Prostate gland (tissue), 2 donors: ENCODE results near the gene EEFSEC. TPM values are rescaled to one million over a fixed set of nuclear protein-coding genes. Genes with fewer than 3 reads are reported as not detected.
A peak's percentile ranks its signal among the peaks of the same experiment; 100 is the strongest.

Experiments used
- DNase-seq: peaks from one replicate; pipeline ENCODE4 v3.0.0-alpha.2; 2019; ENCODE audit warnings: low spot score
- H3K27ac ChIP-seq, 2 donors: fragments of 200-600 bp; sonication (generic); 2 replicates each; pipeline ENCODE4 v1.5.1; 2017 to 2019
- H3K27me3 ChIP-seq: fragments of 200-600 bp; sonication (generic); replicated peaks from 2 replicates; pipeline ENCODE4 v1.5.1; 2019; ENCODE audit not compliant: insufficient read depth
- H3K36me3 ChIP-seq, 2 donors: fragments of 200-600 bp; sonication (generic); 1 replicate in 1 of 2; 2 replicates in 1 of 2; pipeline versions ENCODE4 v1.5.1 to v1.8.1; 2017 to 2019
- H3K4me1 ChIP-seq: fragments of 200-600 bp; sonication (generic); replicated peaks from 2 replicates; pipeline ENCODE4 v1.5.1; 2019
- H3K4me3 ChIP-seq, 2 donors: fragments of 200-600 bp; sonication (generic); 2 replicates each; pipeline ENCODE4 v1.5.1; 2017 to 2019
- H3K9me3 ChIP-seq: fragments of 200-600 bp; sonication (generic); 2 replicates; pipeline ENCODE4 v1.5.1; 2017
- POLR2A ChIP-seq: fragments of 450-650 bp; IDR thresholded peaks from one replicate; pipeline ENCODE4 v1.6.1; 2016; ENCODE audit warnings: antibody characterized with exemption, mild to moderate bottlenecking
- POLR2AphosphoS5 ChIP-seq: sonication (generic); formaldehyde crosslinking; IDR thresholded peaks from one replicate; pipeline ENCODE4 v1.6.1; 2017; ENCODE audit warnings: antibody characterized with exemption
- whole genome bisulfite sequencing: methylation state at CpG from one replicate; pipeline ENCODE4 v1.1.5; 2018; 5-methylcytosine and 5-hydroxymethylcytosine counted together
- intact Hi-C: fragments of 100-400 bp; cut with DNase I; formaldehyde crosslinking; loops from one replicate; pipeline ENCODE4 v1.14.2; 2022
- total RNA-seq, 2 donors: library from RNA; depleted of rRNA; stranded (reverse); fragments of >200 nt; gene quantifications; one replicate each; pipeline ENCODE4 v1.1.0, GENCODE V29; 2016
- TF ChIP-seq, protein P1 (sequence below), 4 experiments: fragments of 200-600 bp in 2 of 4; fragments of 450-650 bp in 2 of 4; sonication (generic) in 2 of 4; IDR thresholded peaks; 1 replicate in 3 of 4; 2 replicates in 1 of 4; pipeline ENCODE4 v1.5.1; 2016 to 2019; ENCODE audit warnings: antibody characterized with exemption in 4 of 4, mild to moderate bottlenecking in 2 of 4, moderate library complexity in 2 of 4

Gene EEFSEC
- total RNA-seq, 2 donors from 2014 or later: 24.7 to 26.1 TPM

DNA sequence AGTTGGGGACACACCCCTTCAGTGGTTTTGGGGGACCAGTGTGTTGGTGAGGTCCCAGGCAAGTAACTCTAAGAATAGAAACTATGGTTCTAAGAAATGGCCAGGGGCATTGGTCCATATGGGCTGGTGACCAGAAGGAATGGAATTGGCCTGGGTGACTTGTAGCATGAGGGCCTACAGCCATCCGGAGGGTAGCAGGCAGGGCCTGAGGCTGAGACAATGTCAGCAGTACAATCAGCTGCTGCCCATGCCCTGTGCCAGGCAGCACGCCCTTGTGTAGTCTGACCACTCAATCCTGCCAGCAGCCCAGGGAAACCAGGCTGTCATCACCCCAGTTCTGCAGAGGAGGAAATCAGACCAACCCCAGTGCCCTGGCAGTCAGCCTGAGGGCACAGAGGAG is 212.9 kb downstream of the EEFSEC start:
- H3K4me1 ChIP-seq: peaks cover 16% of the 10 kb centered on the region
- 84% methylated on average over 2 of the region's 2 CpGs for WGBS
- no peak overlapping the region for H3K27ac ChIP-seq
- H3K36me3 ChIP-seq: no peaks in the 10 kb centered on the region
- intact Hi-C loops: no loop called here
- no peaks in the 10 kb centered on the region for H3K9me3 ChIP-seq
- no peak for TF ChIP-seq POLR2AphosphoS5
- TF ChIP-seq, protein P1, sequence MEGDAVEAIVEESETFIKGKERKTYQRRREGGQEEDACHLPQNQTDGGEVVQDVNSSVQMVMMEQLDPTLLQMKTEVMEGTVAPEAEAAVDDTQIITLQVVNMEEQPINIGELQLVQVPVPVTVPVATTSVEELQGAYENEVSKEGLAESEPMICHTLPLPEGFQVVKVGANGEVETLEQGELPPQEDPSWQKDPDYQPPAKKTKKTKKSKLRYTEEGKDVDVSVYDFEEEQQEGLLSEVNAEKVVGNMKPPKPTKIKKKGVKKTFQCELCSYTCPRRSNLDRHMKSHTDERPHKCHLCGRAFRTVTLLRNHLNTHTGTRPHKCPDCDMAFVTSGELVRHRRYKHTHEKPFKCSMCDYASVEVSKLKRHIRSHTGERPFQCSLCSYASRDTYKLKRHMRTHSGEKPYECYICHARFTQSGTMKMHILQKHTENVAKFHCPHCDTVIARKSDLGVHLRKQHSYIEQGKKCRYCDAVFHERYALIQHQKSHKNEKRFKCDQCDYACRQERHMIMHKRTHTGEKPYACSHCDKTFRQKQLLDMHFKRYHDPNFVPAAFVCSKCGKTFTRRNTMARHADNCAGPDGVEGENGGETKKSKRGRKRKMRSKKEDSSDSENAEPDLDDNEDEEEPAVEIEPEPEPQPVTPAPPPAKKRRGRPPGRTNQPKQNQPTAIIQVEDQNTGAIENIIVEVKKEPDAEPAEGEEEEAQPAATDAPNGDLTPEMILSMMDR (IDR thresholded peaks at IDR 0.05): no peak
- TF ChIP-seq POLR2A: no peak
- H3K4me3 ChIP-seq: no peak overlapping the region
- no peaks in the 10 kb centered on the region for H3K27me3 ChIP-seq
- no peak for DNase-seq

DNA sequence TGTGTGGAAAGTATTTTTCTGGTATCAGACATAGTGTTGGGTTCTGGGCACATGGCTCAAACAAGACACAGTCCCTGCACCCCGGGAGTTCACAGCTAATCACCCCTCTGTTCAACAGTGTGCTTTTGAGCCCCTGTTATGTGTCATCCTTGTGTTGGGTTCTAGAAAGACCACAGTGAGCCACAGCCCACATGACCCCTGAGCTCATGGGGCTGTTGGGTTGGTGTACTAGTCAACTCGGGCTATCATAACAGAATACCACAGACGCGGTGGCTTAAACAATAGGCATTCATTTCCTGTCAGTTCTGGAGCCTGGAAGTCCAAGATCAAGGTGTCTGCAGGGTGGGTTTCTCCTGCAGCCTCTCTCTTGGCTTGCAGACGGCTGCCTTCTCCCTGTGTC is 213.4 kb downstream of the EEFSEC start:
- WGBS: 91% methylated on average over 5 of the region's 5 CpGs
- no peaks in the 10 kb centered on the region for H3K9me3 ChIP-seq
- no peaks in the 10 kb centered on the region for H3K36me3 ChIP-seq
- H3K27me3 ChIP-seq: no peaks in the 10 kb centered on the region
- intact Hi-C loops: no loop called here
- no peak overlapping the region for H3K4me3 ChIP-seq
- peaks cover 14% of the 10 kb centered on the region for H3K4me1 ChIP-seq
- TF ChIP-seq, protein P1 (IDR thresholded peaks at IDR 0.05): no peak
- TF ChIP-seq POLR2AphosphoS5 (no peak), POLR2A (no peak)
- H3K27ac ChIP-seq: no peak overlapping the region
- no peak for DNase-seq

DNA sequence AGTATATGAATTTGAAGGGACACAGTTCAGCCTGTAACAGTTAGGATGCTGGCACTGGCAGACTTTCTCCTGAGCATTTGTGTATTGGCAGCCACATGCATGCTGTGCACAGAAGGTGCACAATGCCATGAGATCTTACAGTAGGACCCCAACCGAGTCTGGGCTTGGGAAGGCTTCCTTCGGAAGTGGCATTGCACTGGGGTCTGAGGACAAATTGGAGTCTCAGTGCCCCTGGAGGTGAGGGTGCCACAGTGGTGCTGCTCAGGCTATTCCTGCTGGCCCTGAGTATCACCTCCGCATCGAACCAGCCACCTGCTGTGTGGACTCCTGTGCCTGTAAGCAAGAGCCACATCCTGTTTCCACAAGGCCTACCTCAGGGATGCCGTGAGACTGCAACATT is 213.9 kb downstream of the EEFSEC start:
- H3K4me3 ChIP-seq: no peak overlapping the region

DNA sequence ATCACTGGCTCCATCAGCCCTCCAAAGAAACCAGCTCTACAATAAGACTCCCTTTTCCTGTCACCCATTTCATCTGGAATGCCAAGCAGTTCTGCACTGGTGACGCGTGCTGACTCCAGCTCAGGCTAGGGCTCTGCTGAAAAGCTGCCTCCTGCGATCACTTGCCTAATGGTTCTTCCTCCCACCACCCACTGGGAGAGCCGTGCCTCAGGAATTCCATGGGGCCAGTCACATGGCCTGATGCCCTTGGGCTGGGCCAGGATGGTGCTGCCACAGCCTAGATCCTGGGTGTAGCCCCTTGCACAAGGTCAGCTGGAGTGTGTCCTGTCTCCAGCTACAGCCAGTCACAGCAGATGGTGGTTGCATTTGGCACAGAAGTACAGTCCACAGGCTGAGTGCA is 214.5 kb downstream of the EEFSEC start:
- no peaks in the 10 kb centered on the region for H3K9me3 ChIP-seq
- TF ChIP-seq POLR2A: no peak
- TF ChIP-seq, protein P1 (IDR thresholded peaks at IDR 0.05): no peak
- no peak for TF ChIP-seq POLR2AphosphoS5
- no peaks in the 10 kb centered on the region for H3K27me3 ChIP-seq
- H3K36me3 ChIP-seq: no peaks in the 10 kb centered on the region
- 91% methylated on average over 4 of the region's 4 CpGs for WGBS
- peaks cover 6% of the 10 kb centered on the region for H3K4me1 ChIP-seq
- H3K27ac ChIP-seq: no peak overlapping the region
- intact Hi-C loops: no loop called here
- DNase-seq: no peak
- no peak overlapping the region for H3K4me3 ChIP-seq

More for the DNA sequence above, 213.9 kb downstream of the EEFSEC start:
- no peak for DNase-seq
- TF ChIP-seq POLR2A (no peak), POLR2AphosphoS5 (no peak)
- TF ChIP-seq, protein P1 (IDR thresholded peaks at IDR 0.05): no peak
- Histone ChIP-seq H3K36me3 (no peaks in the 10 kb centered on the region), H3K9me3 (no peaks in the 10 kb centered on the region), H3K27ac (no peak overlapping the region), H3K27me3 (no peaks in the 10 kb centered on the region), H3K4me1 (peaks cover 9% of the 10 kb centered on the region)
- 99% methylated on average over 5 of the region's 5 CpGs for WGBS
- intact Hi-C loops: no loop called here

DNA sequence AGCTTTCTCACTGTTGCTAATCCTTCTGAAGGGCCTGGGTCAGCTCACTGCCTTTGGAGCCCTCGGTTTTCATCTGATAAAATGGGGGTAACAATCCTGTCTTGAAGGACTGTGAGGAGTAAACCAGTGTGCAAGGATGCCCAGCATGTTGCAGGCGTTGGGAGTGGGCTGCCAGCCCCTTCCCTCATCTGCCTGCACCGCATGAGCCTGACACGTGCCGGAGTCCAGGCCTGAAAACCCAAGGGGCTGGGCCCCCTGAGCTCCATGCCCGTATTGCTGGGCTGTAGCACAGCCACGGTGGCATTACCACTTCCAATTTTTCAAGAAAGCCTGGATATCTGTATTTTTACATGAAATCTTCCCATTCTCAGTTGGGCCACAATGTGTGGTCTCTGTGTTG is 215.3 kb downstream of the EEFSEC start:
- Histone ChIP-seq H3K4me3 (no peak overlapping the region), H3K9me3 (no peaks in the 10 kb centered on the region), H3K36me3 (no peaks in the 10 kb centered on the region), H3K4me1 (peaks cover 6% of the 10 kb centered on the region), H3K27me3 (no peaks in the 10 kb centered on the region), H3K27ac (peak overlapping the region; percentile 54 to 70)
- no peak for TF ChIP-seq POLR2AphosphoS5
- TF ChIP-seq POLR2A: no peak
- TF ChIP-seq, protein P1 (IDR thresholded peaks at IDR 0.05): no peak
- intact Hi-C loops: no loop called here
- no peak for DNase-seq
- 92% methylated on average over 7 of the region's 7 CpGs for WGBS
